ENCODE data around the gene WAPL.

DNA sequence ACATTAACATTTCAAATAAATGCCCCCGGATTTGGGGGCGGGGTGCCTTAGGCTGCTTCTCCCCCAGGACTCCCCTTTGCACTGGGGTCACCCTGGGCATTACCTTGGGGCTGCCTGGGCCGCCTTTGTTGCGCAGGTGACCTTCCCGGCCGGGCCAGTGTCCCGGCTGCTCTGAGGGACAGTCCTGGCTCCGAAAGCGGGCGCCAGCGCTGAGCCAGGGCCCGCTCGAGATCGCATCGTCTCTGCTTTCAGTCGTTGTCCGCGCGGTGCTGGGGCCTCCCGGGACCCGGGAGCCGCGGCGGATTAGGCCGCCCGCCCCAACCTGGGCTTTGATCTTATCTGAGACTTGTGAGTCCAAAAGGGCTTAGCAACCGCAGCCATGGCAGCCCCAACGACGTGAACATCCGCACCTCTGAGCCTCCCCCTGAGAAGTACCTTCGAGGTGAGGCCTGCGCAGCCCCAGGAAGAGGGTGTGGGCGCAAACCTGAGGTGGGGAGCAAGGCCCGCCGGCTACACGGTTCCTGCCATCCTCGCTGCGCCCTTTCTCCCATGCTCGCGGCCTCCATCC is 14.8 kb upstream of the WAPL start:
- TF ChIP-seq CTCF (IDR thresholded peaks at IDR 0.05) (no peak), POLR2A (IDR thresholded peaks at IDR 0.05) (no peak), POLR2AphosphoS5 (IDR thresholded peaks at IDR 0.05) (no peak)

Measured in breast epithelium (tissue), 3 donors.